Astrocyte of the hippocampus (primary cell): ENCODE measurements around the gene DCLK2.

ENCODE experiments used
- DNase-seq: peaks from one replicate; pipeline ENCODE4 v3.0.0; 2011; ENCODE audit warnings: low read depth, low spot score

Gene DCLK2

GRCh38 chr4:150069353-150069752, 8.9 kb upstream of the DCLK2 start:
- no peak for DNase-seq

- no peak for DNase-seq
These were observed 7.6 kb upstream of the DCLK2 start for GRCh38 chr4:150070464-150071170.

DNA sequence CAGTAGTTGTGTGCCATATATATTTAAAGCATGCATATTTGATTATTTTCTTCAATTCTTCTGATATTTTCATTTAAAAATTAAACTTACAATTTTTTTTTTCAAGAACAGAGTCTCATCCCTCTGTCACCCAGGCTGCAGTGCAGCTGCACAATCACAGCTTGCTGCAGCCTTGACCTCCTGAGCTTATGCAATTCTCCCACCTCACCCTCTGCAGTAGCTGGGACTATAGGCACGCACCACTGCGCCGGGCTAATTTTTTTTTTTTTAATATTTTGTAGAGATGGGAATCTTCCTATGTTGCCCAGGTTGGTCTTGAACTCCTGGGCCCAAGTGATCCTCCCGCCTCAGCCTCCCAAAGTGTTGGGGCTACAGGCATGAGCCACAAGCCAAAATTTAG, 5.8 kb upstream of the DCLK2 start:
- DNase-seq = no peak

DNA sequence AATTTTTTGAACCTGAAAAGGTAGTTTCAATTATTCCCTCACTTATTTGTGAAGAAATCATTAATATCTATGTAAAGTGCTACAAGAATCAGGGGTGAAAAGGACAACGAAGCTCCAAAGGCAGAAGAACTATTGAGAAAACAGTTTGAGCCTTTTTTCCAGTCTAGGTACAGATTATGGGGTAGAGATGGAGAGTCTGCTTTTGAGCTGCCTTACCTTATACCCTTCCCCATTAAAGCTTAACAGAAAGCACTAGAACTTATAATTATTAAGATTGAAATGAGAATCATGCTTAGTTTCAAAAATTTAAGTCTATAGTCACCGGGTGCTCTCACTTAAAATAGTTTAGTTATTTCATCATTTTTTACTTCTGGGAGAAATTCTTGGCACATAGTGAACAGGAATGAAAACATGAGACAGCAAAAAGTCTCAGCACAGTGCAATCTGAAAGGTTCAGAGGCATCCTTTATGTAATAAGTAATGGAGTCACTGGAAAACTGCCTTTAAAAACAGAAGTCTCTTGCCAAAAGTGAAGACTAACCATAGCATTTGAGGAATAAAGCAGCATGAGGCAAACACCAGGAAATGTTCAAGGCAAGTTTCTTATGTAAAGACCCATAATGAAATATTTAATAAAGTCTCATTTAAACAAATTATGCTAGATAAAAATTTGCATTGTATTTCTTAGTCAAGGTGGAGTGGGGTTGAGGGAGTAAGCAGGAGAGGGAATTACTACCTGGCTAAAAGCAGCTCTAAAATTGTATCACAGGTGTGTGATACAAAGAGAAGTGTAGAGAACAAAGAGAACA, 5.1 kb upstream of the DCLK2 start:
- DNase-seq = peak; percentile 76

- no peak for DNase-seq
These were observed 4.2 kb upstream of the DCLK2 start for GRCh38 chr4:150074064-150074463.

DNA sequence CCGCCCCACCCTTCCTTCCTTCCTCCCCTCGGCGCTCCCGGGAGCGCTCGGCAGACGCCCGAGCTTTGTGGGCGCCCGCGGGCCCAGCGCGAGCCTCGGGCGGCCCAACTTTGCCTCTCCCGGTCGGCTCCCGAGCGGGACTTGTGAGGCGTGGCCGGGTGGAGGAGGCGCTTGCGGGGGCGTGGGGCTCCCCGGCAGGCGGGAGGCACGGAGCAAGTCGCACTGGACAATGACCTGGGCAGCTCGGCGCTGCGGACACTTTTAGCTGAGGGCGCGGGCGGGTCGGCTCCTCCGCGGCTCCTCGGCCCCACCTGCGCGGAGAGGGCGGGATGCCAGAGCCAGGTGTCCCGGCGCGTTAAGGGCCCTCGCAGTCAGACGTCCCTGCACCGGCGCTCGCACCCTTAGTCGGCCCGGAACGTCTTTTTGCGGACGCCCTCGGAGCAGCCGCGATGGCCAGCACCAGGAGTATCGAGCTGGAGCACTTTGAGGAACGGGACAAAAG, 385 bp downstream of the DCLK2 start:
- peak; percentile 79 for DNase-seq

DNA sequence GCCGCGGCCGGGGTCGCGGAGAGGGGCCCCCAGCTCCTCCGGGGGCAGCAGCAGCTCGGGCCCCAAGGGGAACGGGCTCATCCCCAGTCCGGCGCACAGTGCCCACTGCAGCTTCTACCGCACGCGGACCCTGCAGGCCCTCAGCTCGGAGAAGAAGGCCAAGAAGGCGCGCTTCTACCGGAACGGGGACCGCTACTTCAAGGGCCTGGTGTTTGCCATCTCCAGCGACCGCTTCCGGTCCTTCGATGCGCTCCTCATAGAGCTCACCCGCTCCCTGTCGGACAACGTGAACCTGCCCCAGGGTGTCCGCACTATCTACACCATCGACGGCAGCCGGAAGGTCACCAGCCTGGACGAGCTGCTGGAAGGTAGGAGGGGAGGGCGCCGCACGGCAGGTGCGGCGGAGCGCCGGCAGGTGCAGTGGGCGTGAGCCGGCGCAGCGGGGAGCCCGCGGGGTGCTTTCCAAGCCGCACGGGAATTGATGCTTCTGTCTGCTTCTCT, 886 bp downstream of the DCLK2 start:
- peak; percentile 68 for DNase-seq

DNA sequence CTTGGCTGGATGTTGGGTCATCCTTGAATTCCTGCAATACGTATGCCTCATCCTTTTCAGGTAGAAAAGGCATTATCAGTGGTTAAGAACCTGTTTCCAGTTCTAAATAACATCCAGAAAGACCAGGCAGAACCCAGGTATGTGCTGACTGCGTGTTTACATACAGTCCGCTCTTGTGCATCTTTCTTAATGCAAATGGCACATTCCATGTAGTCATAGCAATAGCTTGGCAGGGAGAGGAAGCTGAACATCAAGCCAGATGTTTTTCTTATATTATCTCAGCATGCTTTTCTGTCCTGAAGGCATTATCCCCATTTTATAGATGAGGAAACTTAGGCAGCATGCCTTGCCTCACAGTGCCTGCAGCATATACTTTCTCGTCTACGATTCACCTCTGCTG, 2.1 kb downstream of the DCLK2 start:
- DNase-seq = no peak

- DNase-seq = no peak
These were observed 2.6 kb downstream of the DCLK2 start for GRCh38 chr4:150080875-150081274.

GRCh38 chr4:150082241-150082640, 4.0 kb downstream of the DCLK2 start:
- DNase-seq = no peak

- no peak for DNase-seq
These were observed 8.8 kb downstream of the DCLK2 start for GRCh38 chr4:150087006-150087405.

- peak; percentile 35 for DNase-seq
These were observed 11.5 kb downstream of the DCLK2 start for GRCh38 chr4:150089732-150090131.

DNA sequence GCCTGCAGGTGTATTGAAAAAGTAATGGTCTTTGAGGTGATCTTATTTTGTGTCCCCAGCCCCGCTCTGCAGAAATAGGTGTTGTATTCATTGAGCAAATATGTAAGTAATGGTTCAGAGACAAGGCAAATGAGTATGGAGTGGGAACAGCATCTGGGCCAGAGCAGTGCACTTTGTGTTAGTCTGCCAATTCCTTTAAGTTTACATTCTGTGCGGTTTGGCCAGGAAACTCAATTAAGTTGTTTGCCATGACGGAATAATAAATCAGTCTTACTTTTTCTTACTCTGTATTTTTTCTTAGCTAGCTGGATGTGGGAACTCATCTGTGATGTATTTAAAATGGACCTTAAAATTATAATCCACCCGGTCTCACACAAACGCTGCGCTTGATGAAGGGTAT, 12.6 kb downstream of the DCLK2 start:
- peak; percentile 46 for DNase-seq

- DNase-seq = no peak
These were observed 16.4 kb downstream of the DCLK2 start for GRCh38 chr4:150094676-150095075.

DNA sequence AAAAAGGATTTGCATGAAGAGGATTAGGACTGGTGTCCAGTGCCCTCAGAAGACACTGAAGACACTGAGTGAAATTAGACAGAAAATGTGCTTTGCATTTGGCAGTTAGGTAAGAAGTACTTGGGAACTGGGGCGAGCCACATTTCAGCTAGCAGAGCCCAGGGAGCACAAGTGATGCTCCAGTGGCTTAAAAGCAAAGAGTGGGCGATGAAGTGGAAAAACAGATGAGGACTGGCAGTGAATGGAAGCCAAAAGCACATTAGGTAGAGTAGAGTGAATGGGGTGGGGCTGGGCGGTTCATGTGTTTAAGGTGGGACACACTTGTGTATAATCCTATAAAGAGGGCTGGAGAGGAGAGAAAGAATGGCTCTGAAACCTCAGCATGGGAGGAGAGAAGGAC, 18.4 kb downstream of the DCLK2 start:
- no peak for DNase-seq

- DNase-seq = no peak
These were observed 20.0 kb downstream of the DCLK2 start for GRCh38 chr4:150098214-150098613.

DNA sequence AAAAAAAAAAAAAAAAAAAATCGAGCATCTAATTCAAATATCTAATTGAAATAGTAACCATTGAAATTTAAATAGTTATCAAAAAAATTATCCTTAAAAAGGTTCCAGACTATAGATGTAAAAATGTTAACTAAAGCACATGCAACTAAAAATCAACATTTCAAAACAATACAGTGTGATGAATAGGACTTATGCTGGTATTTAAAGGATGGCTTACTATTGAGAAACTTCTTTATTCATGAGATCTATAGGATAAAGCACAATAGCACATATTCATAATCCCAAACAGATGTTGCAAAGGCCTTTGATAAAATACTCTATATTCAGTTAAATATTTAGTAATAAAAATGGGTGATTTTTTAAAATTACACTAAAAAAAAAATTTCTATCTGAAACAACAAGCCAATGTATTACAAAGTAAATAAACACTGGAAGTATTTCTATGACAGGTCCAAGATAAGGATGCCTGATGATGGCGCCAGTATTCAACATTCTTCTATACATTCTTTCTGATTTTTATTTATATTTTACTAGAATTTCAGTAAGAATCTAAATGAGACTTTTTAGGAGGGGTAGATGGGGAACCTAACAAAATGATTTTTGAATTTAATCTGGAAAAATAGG, 26.3 kb downstream of the DCLK2 start:
- DNase-seq = no peak

GRCh38 chr4:150106886-150107285, 28.6 kb downstream of the DCLK2 start:
- no peak for DNase-seq

DNA sequence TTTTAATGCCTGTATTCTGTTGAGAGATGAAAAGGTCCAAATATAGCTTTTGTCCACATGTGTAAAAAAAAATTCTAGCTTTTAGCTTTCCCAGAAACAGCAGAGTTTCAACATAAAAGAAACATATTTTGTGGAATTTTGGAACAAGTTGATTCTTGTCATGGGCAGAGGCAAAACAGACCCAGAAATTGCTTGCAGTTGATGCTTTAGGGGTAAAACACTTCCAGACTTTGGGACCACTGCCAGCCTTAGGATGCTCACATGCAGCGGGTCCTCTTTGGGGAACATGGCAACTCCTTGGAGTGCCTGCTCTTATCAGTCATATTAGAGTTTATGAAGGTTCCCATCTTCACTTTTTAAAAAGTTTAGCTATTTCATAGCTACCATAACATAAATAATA, 30.4 kb downstream of the DCLK2 start:
- no peak for DNase-seq

GRCh38 chr4:150114641-150115040, 36.4 kb downstream of the DCLK2 start:
- DNase-seq = no peak

- no peak for DNase-seq
These were observed 37.6 kb downstream of the DCLK2 start for GRCh38 chr4:150115851-150116250.

- no peak for DNase-seq
These were observed 38.3 kb downstream of the DCLK2 start for GRCh38 chr4:150116506-150116905.
